Posterior vena cava (tissue), 2 donors: ENCODE measurements around the gene RASSF6. TPM values are rescaled to one million over a fixed set of nuclear protein-coding genes. Genes with fewer than 3 reads are reported as not detected.

Experiments
- DNase-seq: peaks from one replicate; pipeline ENCODE4 v3.0.0-alpha.2; 2020; ENCODE audit warnings: low spot score
- intact Hi-C, 2 donors: fragments of 100-400 bp; cut with DNase I; formaldehyde crosslinking; loops; one replicate each; pipeline versions ENCODE4 v1.14.1 to v1.14.2; 2022 to 2023
- total RNA-seq, 2 donors: library from RNA; stranded (reverse); fragmentation: NEBNext Ultra II Directional; extraction: Animal tissue kit (Norgen Biotek cat#: 25700); gene quantifications; one replicate each; pipeline ENCODE4 v1.2.1, GENCODE V29; 2021
- donor health status: DM: yes; HTN: yes; CAD: no.
- donor health status: DM: yes; HTN: yes; CAD: no.

The RASSF6 gene
- total RNA-seq, 2 donors from 2014 or later: not detected

DNA sequence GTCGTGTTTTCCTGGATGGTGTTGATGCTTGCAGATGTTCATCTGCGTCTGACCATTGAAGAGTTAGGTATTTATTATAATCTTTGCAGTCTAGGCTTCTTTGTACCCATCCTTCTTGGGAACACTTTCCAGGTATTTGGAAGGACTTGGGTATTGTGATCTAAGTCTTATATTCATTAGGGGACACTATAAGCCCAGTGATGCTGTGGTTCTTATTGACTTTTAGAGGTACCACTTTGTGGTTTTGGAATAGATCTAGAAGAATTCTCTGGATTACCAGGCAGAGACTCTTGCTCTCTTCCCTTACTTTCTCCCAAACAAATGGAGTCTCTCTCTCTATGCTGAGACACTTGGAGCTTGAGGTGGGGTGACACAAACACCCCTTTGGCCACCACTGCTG lies 97.1 kb downstream of the RASSF6 start:
- no peak for DNase-seq
- intact Hi-C loops: no loop called here

Other genes starting within 250 kb of the RASSF6 start
- gene ALB, start 216.1 kb downstream of the RASSF6 start, total RNA-seq: 1 to 10 TPM in 1 of 2 donors, under 1 TPM in 1; 0.43 to 7.2 TPM
- gene AFP, start 184.2 kb downstream of the RASSF6 start, total RNA-seq: not detected
- gene AFM, start 138.7 kb downstream of the RASSF6 start, total RNA-seq: not detected
- 1 to 10 TPM in 1 of 2 donors, under 1 TPM in 1; 0.51 to 3.1 TPM for gene CXCL8, start 120.1 kb upstream of the RASSF6 start, total RNA-seq
- gene CXCL6, start 216.2 kb upstream of the RASSF6 start, total RNA-seq: not detected
- not detected for gene PF4V1, start 232.9 kb upstream of the RASSF6 start, total RNA-seq
- 1 to 10 TPM in 1 of 2 donors, under 1 TPM in 1; 0.74 to 2.2 TPM for gene CXCL1, start 249.0 kb upstream of the RASSF6 start, total RNA-seq